Hepatocyte (in vitro differentiated cells): ENCODE results near the gene ZNF148. TPM values are rescaled to one million over a fixed set of nuclear protein-coding genes. Genes with fewer than 3 reads are reported as not detected.

Experiments used
- DNase-seq: peaks from one replicate; pipeline ENCODE4 v3.0.0-alpha.2; 2016; ENCODE audit warnings: low spot score
- H2AFZ ChIP-seq: fragments of 200-600 bp; sonication (generic); 2 replicates; pipeline ENCODE4 v1.6.0; 2016; ENCODE audit warnings: antibody characterized with exemption, mild to moderate bottlenecking
- H3K27ac ChIP-seq: fragments of 200-600 bp; sonication (generic); 2 replicates; pipeline ENCODE4 v1.5.1; 2016; ENCODE audit warnings: mild to moderate bottlenecking
- H3K27me3 ChIP-seq: fragments of 200-600 bp; sonication (generic); 2 replicates; pipeline ENCODE4 v1.6.1; 2016
- H3K36me3 ChIP-seq: fragments of 200-600 bp; sonication (generic); replicated peaks from 2 replicates; pipeline ENCODE4 v1.5.1; 2016; ENCODE audit warnings: low read depth; ENCODE audit not compliant: insufficient read depth
- H3K4me1 ChIP-seq: fragments of 200-600 bp; sonication (generic); 2 replicates; pipeline ENCODE4 v1.5.1; 2016; ENCODE audit warnings: mild to moderate bottlenecking, moderate library complexity; ENCODE audit not compliant: insufficient read depth
- H3K4me2 ChIP-seq: fragments of 200-600 bp; sonication (generic); 2 replicates; pipeline ENCODE4 v1.6.0; 2016
- H3K4me3 ChIP-seq: fragments of 200-600 bp; sonication (generic); 2 replicates; pipeline ENCODE4 v1.5.1; 2016; ENCODE audit warnings: mild to moderate bottlenecking
- H3K79me2 ChIP-seq: fragments of 200-600 bp; sonication (generic); 2 replicates; pipeline ENCODE4 v1.6.0; 2017; ENCODE audit warnings: mild to moderate bottlenecking
- H3K9me2 ChIP-seq: fragments of 200-600 bp; sonication (generic); replicated peaks from 2 replicates; pipeline ENCODE4 v1.6.0; 2017; ENCODE audit warnings: mild to moderate bottlenecking; ENCODE audit not compliant: insufficient read depth
- H3K9me3 ChIP-seq: fragments of 200-600 bp; sonication (generic); 2 replicates; pipeline ENCODE4 v1.5.1; 2016; ENCODE audit warnings: low read depth, mild to moderate bottlenecking
- H4K20me1 ChIP-seq: fragments of 200-600 bp; sonication (generic); 2 replicates; pipeline ENCODE4 v1.6.0; 2016; ENCODE audit warnings: mild to moderate bottlenecking; ENCODE audit not compliant: insufficient read depth, poor library complexity, severe bottlenecking
- EZH2 ChIP-seq: fragments of 200-600 bp; sonication (generic); IDR thresholded peaks from 2 replicates; pipeline ENCODE4 v1.6.1; 2016; ENCODE audit warnings: antibody characterized with exemption, mild to moderate bottlenecking, borderline replicate concordance
- EZH2phosphoT487 ChIP-seq: fragments of 200-600 bp; sonication (generic); IDR thresholded peaks from one replicate; pipeline ENCODE4 v1.6.1; 2018; ENCODE audit warnings: antibody characterized with exemption, mild to moderate bottlenecking, low read depth, moderate library complexity; ENCODE audit not compliant: unreplicated experiment, severe bottlenecking
- WGBS: methylation state at CpG from one replicate; pipeline ENCODE4 v1.1.6; 2016; ENCODE audit warnings: low lambda C conversion rate; ENCODE audit errors: missing lambda C conversion rate; 5-methylcytosine and 5-hydroxymethylcytosine counted together
- polyA plus RNA-seq: library from polyadenylated mRNA; unstranded; fragments of >200 nt; fragmentation: Nextera tagmentation; extraction: Ambion mirVana; gene quantifications from 2 replicates; pipeline ENCODE4 v1.2.1, GENCODE V29; 2016
- total RNA-seq: library from RNA; depleted of rRNA; stranded (reverse); fragments of >200 nt; gene quantifications from 2 replicates; pipeline ENCODE4 v1.2.3, GENCODE V29; 2014
- TF ChIP-seq, protein P1 (sequence below): fragments of 200-600 bp; sonication (generic); IDR thresholded peaks from 2 replicates; pipeline ENCODE4 v1.5.1; 2016; ENCODE audit warnings: antibody characterized with exemption, mild to moderate bottlenecking; ENCODE audit not compliant: poor library complexity

Gene ZNF148
- total and polyA plus RNA-seq, 2 experiments from 2014 or later, result 23.2 to 30.3 TPM

DNA sequence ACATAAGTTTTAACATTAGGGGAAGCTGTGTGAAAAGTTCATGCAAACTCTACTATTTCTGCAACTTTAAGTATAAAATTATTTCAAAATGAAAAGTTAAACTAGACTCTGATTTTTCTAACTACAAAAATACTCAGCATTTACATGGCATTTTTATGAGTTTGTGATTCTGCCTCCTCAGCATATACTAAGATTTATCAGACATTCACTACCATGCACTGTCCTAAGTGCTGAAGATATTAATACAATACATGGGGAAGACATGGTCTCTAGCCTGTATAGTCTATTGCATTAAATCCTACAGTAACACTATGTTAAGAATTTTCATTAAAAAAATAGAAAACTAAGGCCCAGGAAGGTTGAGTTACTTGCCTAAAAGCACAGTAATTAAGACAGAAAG, 80.7 kb downstream of the ZNF148 start:
- H4K20me1 ChIP-seq, result peaks cover 11% of the 10 kb centered on the region
- no peak overlapping the region for H3K27ac ChIP-seq
- H3K9me3 ChIP-seq, result no peaks in the 10 kb centered on the region
- no peaks in the 10 kb centered on the region for H3K4me1 ChIP-seq
- peaks cover 90% of the 10 kb centered on the region for H3K79me2 ChIP-seq
- H3K27me3 ChIP-seq, result no peaks in the 10 kb centered on the region
- H2AFZ ChIP-seq, result no peak overlapping the region
- H3K4me2 ChIP-seq, result no peak overlapping the region
- no peak for TF ChIP-seq EZH2phosphoT487
- TF ChIP-seq EZH2, result no peak
- TF ChIP-seq, protein P1, sequence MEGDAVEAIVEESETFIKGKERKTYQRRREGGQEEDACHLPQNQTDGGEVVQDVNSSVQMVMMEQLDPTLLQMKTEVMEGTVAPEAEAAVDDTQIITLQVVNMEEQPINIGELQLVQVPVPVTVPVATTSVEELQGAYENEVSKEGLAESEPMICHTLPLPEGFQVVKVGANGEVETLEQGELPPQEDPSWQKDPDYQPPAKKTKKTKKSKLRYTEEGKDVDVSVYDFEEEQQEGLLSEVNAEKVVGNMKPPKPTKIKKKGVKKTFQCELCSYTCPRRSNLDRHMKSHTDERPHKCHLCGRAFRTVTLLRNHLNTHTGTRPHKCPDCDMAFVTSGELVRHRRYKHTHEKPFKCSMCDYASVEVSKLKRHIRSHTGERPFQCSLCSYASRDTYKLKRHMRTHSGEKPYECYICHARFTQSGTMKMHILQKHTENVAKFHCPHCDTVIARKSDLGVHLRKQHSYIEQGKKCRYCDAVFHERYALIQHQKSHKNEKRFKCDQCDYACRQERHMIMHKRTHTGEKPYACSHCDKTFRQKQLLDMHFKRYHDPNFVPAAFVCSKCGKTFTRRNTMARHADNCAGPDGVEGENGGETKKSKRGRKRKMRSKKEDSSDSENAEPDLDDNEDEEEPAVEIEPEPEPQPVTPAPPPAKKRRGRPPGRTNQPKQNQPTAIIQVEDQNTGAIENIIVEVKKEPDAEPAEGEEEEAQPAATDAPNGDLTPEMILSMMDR, result no peak
- H3K9me2 ChIP-seq, result no peaks in the 10 kb centered on the region
- no peak overlapping the region for H3K4me3 ChIP-seq
- no peak for DNase-seq
- H3K36me3 ChIP-seq, result no peaks in the 10 kb centered on the region

DNA sequence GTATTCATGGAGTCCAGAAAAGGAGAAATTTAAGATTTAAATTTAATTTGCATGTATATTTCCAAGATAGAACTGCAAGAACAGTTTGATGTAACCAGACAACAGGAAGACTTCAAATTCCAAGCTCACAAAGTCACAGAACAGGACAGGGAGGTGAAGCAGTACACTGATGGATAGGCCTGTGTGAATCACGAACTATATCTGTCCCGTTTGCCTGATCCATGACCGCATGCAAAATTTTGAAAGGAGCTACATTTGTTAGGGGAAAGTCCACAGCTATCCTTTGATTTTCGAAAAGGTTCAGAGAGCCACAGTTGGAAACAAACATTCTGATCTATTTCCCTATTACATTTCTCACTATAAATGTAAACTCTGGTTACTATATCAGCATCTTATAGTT, 83.1 kb downstream of the ZNF148 start:
- no peak for TF ChIP-seq EZH2
- TF ChIP-seq, protein P1, result no peak
- Histone ChIP-seq H3K27me3 (no peaks in the 10 kb centered on the region), H3K4me1 (no peaks in the 10 kb centered on the region), H3K36me3 (no peaks in the 10 kb centered on the region), H2AFZ (no peak overlapping the region), H4K20me1 (peaks cover 10% of the 10 kb centered on the region), H3K79me2 (peaks cover 83% of the 10 kb centered on the region), H3K27ac (no peak overlapping the region), H3K9me2 (no peaks in the 10 kb centered on the region), H3K9me3 (no peaks in the 10 kb centered on the region), H3K4me2 (no peak overlapping the region), H3K4me3 (no peak overlapping the region)
- 94% methylated on average over 4 of the region's 4 CpGs for WGBS
- DNase-seq, result no peak

DNA sequence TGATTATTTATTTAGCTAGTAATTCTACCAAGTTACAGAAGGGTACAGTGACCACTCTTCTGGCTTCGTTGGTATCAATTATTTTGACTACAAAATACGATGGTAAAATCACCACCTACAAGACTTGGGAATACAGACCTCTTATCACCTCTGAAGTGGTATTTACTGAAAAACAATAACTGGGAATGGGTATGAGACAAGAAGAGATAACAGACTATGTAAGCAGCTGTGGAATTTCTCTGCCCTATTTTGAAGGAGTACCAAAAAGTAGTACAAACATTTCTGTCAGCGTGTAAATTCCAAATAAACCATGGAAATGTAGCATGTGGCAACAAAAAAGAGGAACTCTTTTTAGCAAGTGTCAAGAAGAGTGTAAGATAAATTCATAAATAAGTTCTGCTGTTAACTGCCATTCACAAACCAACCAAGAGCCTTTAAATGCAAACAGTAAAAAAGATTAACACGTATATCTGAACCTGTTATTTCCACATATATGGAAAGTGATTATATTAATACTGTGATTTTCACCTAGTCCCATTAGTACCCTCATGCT, 85.6 kb downstream of the ZNF148 start:
- no peaks in the 10 kb centered on the region for H3K36me3 ChIP-seq
- peaks cover 10% of the 10 kb centered on the region for H4K20me1 ChIP-seq
- TF ChIP-seq EZH2phosphoT487, result no peak
- TF ChIP-seq EZH2, result no peak
- TF ChIP-seq, protein P1, result no peak
- H3K9me3 ChIP-seq, result no peaks in the 10 kb centered on the region
- DNase-seq, result no peak
- H3K4me1 ChIP-seq, result no peaks in the 10 kb centered on the region
- no peaks in the 10 kb centered on the region for H3K9me2 ChIP-seq
- H3K27ac ChIP-seq, result no peak overlapping the region
- H3K27me3 ChIP-seq, result no peaks in the 10 kb centered on the region
- H3K79me2 ChIP-seq, result peaks cover 80% of the 10 kb centered on the region
- H3K4me3 ChIP-seq, result no peak overlapping the region
- WGBS, result 81% methylated on average over 4 of the region's 4 CpGs
- H2AFZ ChIP-seq, result no peak overlapping the region
- no peak overlapping the region for H3K4me2 ChIP-seq

DNA sequence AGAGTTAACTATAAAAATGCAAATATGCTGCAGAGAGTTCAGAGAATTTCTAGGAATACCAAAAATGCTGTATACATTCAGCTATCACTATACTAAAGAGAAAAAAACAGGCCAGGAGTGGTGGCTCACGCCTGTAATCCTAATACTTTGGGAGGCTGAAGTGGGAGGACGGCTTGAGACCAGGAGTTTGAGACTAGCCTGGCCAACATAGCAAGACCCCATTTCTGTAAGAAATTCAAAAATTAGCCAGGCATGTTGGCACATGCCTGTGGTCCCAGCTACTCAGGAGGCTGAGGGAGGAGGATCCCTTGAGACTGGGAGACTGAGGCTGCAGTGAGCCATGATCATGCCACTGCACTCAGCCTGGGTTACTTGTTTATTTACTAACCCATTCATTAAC, 87.9 kb downstream of the ZNF148 start:
- H3K36me3 ChIP-seq, result no peaks in the 10 kb centered on the region
- H3K4me2 ChIP-seq, result no peak overlapping the region
- no peak for DNase-seq
- no peak overlapping the region for H3K4me3 ChIP-seq
- peaks cover 63% of the 10 kb centered on the region for H3K79me2 ChIP-seq
- H4K20me1 ChIP-seq, result peaks cover 6% of the 10 kb centered on the region
- H2AFZ ChIP-seq, result no peak overlapping the region
- no peak overlapping the region for H3K27ac ChIP-seq
- TF ChIP-seq, protein P1, result no peak
- TF ChIP-seq EZH2phosphoT487 (no peak), EZH2 (no peak)
- no peaks in the 10 kb centered on the region for H3K9me2 ChIP-seq
- WGBS, result 100% methylated on average over 2 of the region's 2 CpGs
- no peaks in the 10 kb centered on the region for H3K9me3 ChIP-seq
- H3K4me1 ChIP-seq, result no peaks in the 10 kb centered on the region
- H3K27me3 ChIP-seq, result no peaks in the 10 kb centered on the region
